Neuronal stem cell (in vitro differentiated cells): Measurements from ENCODE around the gene RNF220.

ENCODE experiments used
- DNase-seq: peaks from one replicate; pipeline ENCODE4 v3.0.0-alpha.2; 2013; ENCODE audit warnings: low spot score
- H2AFZ ChIP-seq: one replicate; pipeline ENCODE4 v1.6.1; 2013; ENCODE audit warnings: mild to moderate bottlenecking, low read length, inconsistent platforms
- H2AK5ac ChIP-seq: 2 replicates; pipeline ENCODE4 v1.6.1; 2013; ENCODE audit warnings: low read depth, mild to moderate bottlenecking, inconsistent platforms, low read length, moderate library complexity, mixed read lengths
- H2BK120ac ChIP-seq: 2 replicates; pipeline ENCODE4 v1.6.1; 2013; ENCODE audit warnings: low read depth, mild to moderate bottlenecking, inconsistent platforms, low read length, moderate library complexity, mixed read lengths
- H2BK12ac ChIP-seq: one replicate; pipeline ENCODE4 v1.6.1; 2013; ENCODE audit warnings: low read length, inconsistent platforms
- H2BK15ac ChIP-seq: 2 replicates; pipeline ENCODE4 v1.6.1; 2013; ENCODE audit warnings: mild to moderate bottlenecking, low read length, inconsistent platforms, mixed read lengths
- H2BK5ac ChIP-seq: one replicate; pipeline ENCODE4 v1.6.1; 2013; ENCODE audit warnings: inconsistent platforms, mild to moderate bottlenecking, low read length, moderate library complexity
- H3K14ac ChIP-seq: one replicate; pipeline ENCODE4 v1.6.1; 2013; ENCODE audit warnings: low read length, inconsistent platforms
- H3K18ac ChIP-seq: 2 replicates; pipeline ENCODE4 v1.6.1; 2013; ENCODE audit warnings: low read length, inconsistent platforms
- H3K23ac ChIP-seq: 2 replicates; pipeline ENCODE4 v1.6.1; 2013; ENCODE audit warnings: low read depth, mild to moderate bottlenecking, mixed read lengths, low read length, inconsistent platforms; ENCODE audit not compliant: poor library complexity
- H3K27ac ChIP-seq: replicated peaks from 3 replicates; pipeline ENCODE4 v1.5.1; 2013; ENCODE audit warnings: low read length, inconsistent platforms
- H3K27me3 ChIP-seq, 3 experiments: 2 replicates each; pipeline ENCODE4 v1.6.1; 2013; ENCODE audit warnings: low read length in 3 of 3, mild to moderate bottlenecking in 2 of 3, inconsistent platforms in 1 of 3, low read depth in 1 of 3, mixed read lengths in 1 of 3, moderate library complexity in 1 of 3; ENCODE audit not compliant: control insufficient read depth in 3 of 3, insufficient read depth in 3 of 3
- H3K36me3 ChIP-seq, 2 donors: replicated peaks in 1 of 2; 2 replicates each; pipeline ENCODE4 v1.6.1; 2013; ENCODE audit warnings: low read length in 2 of 2; ENCODE audit not compliant: control insufficient read depth in 2 of 2, insufficient read depth in 2 of 2
- H3K4ac ChIP-seq: 2 replicates; pipeline ENCODE4 v1.6.1; 2013; ENCODE audit warnings: inconsistent platforms, mild to moderate bottlenecking, low read length, moderate library complexity
- H3K4me1 ChIP-seq, 2 donors: 1 replicate in 1 of 2; 2 replicates in 1 of 2; pipeline ENCODE4 v1.6.1; 2013; ENCODE audit warnings: low read length in 2 of 2, low read depth in 1 of 2; ENCODE audit not compliant: control insufficient read depth in 2 of 2, insufficient read depth in 1 of 2
- H3K4me2 ChIP-seq: one replicate; pipeline ENCODE4 v1.6.1; 2013; ENCODE audit warnings: mild to moderate bottlenecking, low read length, inconsistent platforms; ENCODE audit not compliant: insufficient read depth, poor library complexity, severe bottlenecking
- H3K4me3 ChIP-seq, 2 donors: 2 replicates each; pipeline ENCODE4 v1.5.1; 2013; ENCODE audit warnings: low read length in 2 of 2, mild to moderate bottlenecking in 2 of 2, inconsistent platforms in 1 of 2, moderate library complexity in 1 of 2
- H3K79me1 ChIP-seq: one replicate; pipeline ENCODE4 v1.6.1; 2013; ENCODE audit warnings: low read depth, mild to moderate bottlenecking, inconsistent platforms, low read length, moderate library complexity
- H3K9ac ChIP-seq: one replicate; pipeline ENCODE4 v1.6.1; 2013; ENCODE audit warnings: mild to moderate bottlenecking, low read depth, low read length, inconsistent platforms; ENCODE audit not compliant: poor library complexity
- H3K9me3 ChIP-seq, 2 donors: replicated peaks in 1 of 2; 2 replicates each; pipeline versions ENCODE3 to v1.6.1; 2013; ENCODE audit warnings: low read length in 2 of 2, mild to moderate bottlenecking in 2 of 2, inconsistent platforms in 1 of 2, low read depth in 1 of 2, mixed read lengths in 1 of 2, moderate library complexity in 1 of 2; ENCODE audit not compliant: control insufficient read depth in 2 of 2, insufficient read depth in 1 of 2
- H4K8ac ChIP-seq: one replicate; pipeline ENCODE4 v1.6.1; 2013; ENCODE audit warnings: low read depth, mild to moderate bottlenecking, inconsistent platforms, low read length, moderate library complexity
- H4K91ac ChIP-seq: one replicate; pipeline ENCODE4 v1.6.1; 2013; ENCODE audit warnings: low read length, low read depth, mild to moderate bottlenecking, inconsistent platforms; ENCODE audit not compliant: poor library complexity
- WGBS, 2 donors: extraction: QIAGEN DNeasy Blood & Tissue Kit; methylation state at CpG; one replicate each; pipeline ENCODE4 v1.1.7; 2013; ENCODE audit warnings: missing lambda C conversion rate in 2 of 2, mixed read lengths in 1 of 2; ENCODE audit not compliant: insufficient read length in 2 of 2, insufficient replicate concordance in 1 of 2; ENCODE audit errors: extremely low coverage in 2 of 2; 5-methylcytosine and 5-hydroxymethylcytosine counted together

Gene RNF220

GRCh38 chr1:44670751-44671640, 265.9 kb downstream of the RNF220 start:
- Histone ChIP-seq H2AFZ (no peak overlapping the region), H3K9ac (no peak overlapping the region), H3K4ac (no peak overlapping the region), H3K18ac (no peak overlapping the region), H2AK5ac (no peak overlapping the region), H2BK15ac (no peak overlapping the region), H3K27ac (no peak overlapping the region), H3K79me1 (no peaks in the 10 kb centered on the region), H3K14ac (no peak overlapping the region), H3K23ac (no peak overlapping the region), H3K36me3 (no peaks in the 10 kb centered on the region), H2BK5ac (no peak overlapping the region), H3K4me1 (peaks cover 12 to 21% of the 10 kb centered on the region in 2 donors), H4K91ac (no peak overlapping the region), H4K8ac (no peak overlapping the region), H3K27me3 (no peaks in the 10 kb centered on the region), H2BK12ac (no peak overlapping the region), H3K4me2 (no peak overlapping the region), H3K9me3 (no peaks in the 10 kb centered on the region), H2BK120ac (no peak overlapping the region), H3K4me3 (no peak overlapping the region)
- no CpG with 5 or more reads among the region's 10 CpGs for WGBS, 2 donors
- no peak for DNase-seq

DNA sequence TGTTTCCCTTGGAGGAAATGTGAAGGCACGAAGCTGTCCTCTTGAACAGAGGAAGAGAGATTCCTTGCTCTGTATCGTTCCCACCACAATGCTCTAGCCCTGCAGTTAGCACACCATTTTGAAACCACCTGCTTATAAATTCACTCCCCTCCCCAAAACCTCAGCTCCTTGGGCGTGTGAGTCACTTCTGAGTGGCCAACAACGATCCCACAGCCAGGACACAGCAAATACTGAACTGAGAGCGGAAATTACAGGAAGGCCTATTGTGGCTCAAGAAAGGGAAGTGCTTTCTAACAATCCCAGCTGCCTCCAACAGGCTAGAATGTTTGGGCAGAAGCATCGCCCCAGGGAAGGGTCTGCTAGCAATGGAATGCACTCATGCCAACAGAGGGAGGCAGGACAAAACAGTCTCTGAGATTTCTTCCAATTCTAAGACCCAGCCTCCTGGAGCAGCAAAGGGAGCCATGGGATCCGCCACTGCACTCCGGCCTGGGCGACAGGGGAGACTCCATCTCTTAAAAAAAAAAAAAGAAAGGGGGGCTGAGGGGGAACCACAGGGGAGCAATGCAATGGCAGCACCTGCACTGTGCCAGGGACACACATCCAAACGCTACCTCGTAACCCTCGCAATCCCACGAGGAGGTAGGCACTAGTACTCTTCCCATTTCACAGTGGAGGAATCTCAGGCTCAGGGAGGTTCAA, 267.4 kb downstream of the RNF220 start:
- no peak overlapping the region for H2BK5ac ChIP-seq
- H3K4ac ChIP-seq: no peak overlapping the region
- H3K4me1 ChIP-seq: peaks cover 12 to 21% of the 10 kb centered on the region in 2 donors
- no peak overlapping the region for H3K23ac ChIP-seq
- no peak overlapping the region for H3K14ac ChIP-seq
- no peak overlapping the region for H4K91ac ChIP-seq
- H3K4me3 ChIP-seq: peak overlapping the region in 1 of 2 donors; percentile 0
- H3K4me2 ChIP-seq: no peak overlapping the region
- H2AFZ ChIP-seq: peak overlapping the region; percentile 80
- H2BK120ac ChIP-seq: no peak overlapping the region
- H2AK5ac ChIP-seq: no peak overlapping the region
- no peak overlapping the region for H2BK15ac ChIP-seq
- no peaks in the 10 kb centered on the region for H3K27me3 ChIP-seq
- H3K9ac ChIP-seq: no peak overlapping the region
- no peak overlapping the region for H3K27ac ChIP-seq
- no CpG with 5 or more reads among the region's 13 CpGs for WGBS, 2 donors
- no peaks in the 10 kb centered on the region for H3K36me3 ChIP-seq
- no peak overlapping the region for H2BK12ac ChIP-seq
- no peaks in the 10 kb centered on the region for H3K79me1 ChIP-seq
- H4K8ac ChIP-seq: no peak overlapping the region
- H3K18ac ChIP-seq: no peak overlapping the region
- no peaks in the 10 kb centered on the region for H3K9me3 ChIP-seq
- DNase-seq: no peak

GRCh38 chr1:44672961-44673674, 268.1 kb downstream of the RNF220 start:
- no peak overlapping the region for H3K14ac ChIP-seq
- no CpG with 5 or more reads among the region's 14 CpGs for WGBS, 2 donors
- H3K27me3 ChIP-seq: no peaks in the 10 kb centered on the region
- no peak overlapping the region for H2BK5ac ChIP-seq
- no peak overlapping the region for H2BK12ac ChIP-seq
- H3K4me2 ChIP-seq: peak overlapping the region; percentile 56
- H3K79me1 ChIP-seq: no peaks in the 10 kb centered on the region
- peak overlapping the region; percentile 97 for H2AFZ ChIP-seq
- no peak overlapping the region for H4K91ac ChIP-seq
- H3K36me3 ChIP-seq: no peaks in the 10 kb centered on the region
- no peaks in the 10 kb centered on the region for H3K9me3 ChIP-seq
- peaks cover 12 to 21% of the 10 kb centered on the region in 2 donors for H3K4me1 ChIP-seq
- H2BK15ac ChIP-seq: no peak overlapping the region
- H2AK5ac ChIP-seq: no peak overlapping the region
- DNase-seq: no peak
- H4K8ac ChIP-seq: no peak overlapping the region
- H3K9ac ChIP-seq: no peak overlapping the region
- no peak overlapping the region for H3K4ac ChIP-seq
- H3K18ac ChIP-seq: no peak overlapping the region
- no peak overlapping the region for H3K27ac ChIP-seq
- H3K23ac ChIP-seq: no peak overlapping the region
- peak overlapping the region; percentile 82 to 91 for H3K4me3 ChIP-seq
- no peak overlapping the region for H2BK120ac ChIP-seq
